GM20000 (cell line): ENCODE results near the gene RAB40B.

Experiments used
- DNase-seq: peaks from one replicate; pipeline ENCODE4 v3.0.0; 2012; ENCODE audit warnings: low spot score
- TF ChIP-seq, protein P1 (sequence below): IDR thresholded peaks from 2 replicates; pipeline ENCODE4 v1.5.1; 2012; ENCODE audit warnings: mild to moderate bottlenecking, control low read depth; ENCODE audit errors: extremely low read depth, missing control alignments

The RAB40B gene

DNA sequence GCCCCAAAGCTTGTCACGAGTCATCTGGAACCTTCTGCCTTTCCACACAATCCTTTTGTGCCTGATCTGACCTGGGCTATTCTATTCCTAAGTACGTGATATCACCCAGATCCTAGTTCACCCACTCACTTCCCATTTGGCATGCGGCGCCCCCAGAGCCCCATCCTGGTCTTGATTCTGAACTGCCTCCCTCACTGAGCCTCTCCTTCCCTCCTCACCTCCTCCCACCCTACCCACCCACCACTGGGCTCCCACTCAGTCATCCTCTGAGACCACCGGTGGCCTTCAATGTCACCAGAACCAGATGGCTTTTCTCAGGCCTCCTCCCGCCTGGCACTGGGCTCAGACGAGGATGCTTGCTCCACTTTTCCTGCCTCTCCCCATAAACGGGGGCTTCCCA lies 68.8 kb downstream of the RAB40B start:
- DNase-seq = no peak
- TF ChIP-seq, protein P1, sequence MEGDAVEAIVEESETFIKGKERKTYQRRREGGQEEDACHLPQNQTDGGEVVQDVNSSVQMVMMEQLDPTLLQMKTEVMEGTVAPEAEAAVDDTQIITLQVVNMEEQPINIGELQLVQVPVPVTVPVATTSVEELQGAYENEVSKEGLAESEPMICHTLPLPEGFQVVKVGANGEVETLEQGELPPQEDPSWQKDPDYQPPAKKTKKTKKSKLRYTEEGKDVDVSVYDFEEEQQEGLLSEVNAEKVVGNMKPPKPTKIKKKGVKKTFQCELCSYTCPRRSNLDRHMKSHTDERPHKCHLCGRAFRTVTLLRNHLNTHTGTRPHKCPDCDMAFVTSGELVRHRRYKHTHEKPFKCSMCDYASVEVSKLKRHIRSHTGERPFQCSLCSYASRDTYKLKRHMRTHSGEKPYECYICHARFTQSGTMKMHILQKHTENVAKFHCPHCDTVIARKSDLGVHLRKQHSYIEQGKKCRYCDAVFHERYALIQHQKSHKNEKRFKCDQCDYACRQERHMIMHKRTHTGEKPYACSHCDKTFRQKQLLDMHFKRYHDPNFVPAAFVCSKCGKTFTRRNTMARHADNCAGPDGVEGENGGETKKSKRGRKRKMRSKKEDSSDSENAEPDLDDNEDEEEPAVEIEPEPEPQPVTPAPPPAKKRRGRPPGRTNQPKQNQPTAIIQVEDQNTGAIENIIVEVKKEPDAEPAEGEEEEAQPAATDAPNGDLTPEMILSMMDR = no peak

DNA sequence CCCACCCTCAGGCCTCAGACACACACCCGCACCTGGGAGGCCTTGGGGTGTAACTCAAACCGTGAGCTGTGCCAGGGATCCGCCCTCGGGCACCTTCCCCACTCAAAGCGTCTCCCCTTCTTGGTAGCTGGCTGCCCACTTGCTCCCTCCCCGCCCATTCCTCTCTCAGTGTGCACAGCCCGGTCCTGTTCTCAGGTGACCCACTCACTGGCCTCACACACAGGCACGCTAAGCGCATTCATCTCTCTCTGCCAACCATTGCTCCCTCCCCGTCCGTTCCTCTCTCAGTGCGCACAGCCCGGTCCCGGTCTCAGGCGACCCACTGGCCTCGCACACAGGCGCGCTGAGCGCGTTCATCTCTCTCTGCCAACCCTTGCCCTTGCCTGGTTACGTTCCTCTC lies 71.1 kb downstream of the RAB40B start:
- no peak for DNase-seq
- TF ChIP-seq, protein P1 = no peak

DNA sequence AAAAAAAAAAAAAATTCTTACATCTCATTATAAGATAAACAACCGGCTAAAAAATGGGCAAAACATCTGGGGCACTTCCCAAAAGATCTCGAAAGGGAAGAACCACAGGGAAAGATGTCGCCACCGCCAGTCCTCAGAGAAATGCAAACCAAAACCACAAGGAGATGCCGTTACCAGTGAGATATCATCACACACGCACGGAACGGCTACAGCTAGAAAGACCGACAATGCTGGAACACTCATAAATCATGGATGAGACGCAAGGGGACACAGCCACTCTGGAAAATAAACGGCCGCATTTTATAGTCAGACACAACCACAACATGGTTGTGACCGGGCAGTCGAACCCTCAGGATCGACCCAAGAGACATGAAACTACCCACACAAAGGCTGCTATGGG lies 74.8 kb downstream of the RAB40B start:
- DNase-seq = no peak
- TF ChIP-seq, protein P1 = no peak

DNA sequence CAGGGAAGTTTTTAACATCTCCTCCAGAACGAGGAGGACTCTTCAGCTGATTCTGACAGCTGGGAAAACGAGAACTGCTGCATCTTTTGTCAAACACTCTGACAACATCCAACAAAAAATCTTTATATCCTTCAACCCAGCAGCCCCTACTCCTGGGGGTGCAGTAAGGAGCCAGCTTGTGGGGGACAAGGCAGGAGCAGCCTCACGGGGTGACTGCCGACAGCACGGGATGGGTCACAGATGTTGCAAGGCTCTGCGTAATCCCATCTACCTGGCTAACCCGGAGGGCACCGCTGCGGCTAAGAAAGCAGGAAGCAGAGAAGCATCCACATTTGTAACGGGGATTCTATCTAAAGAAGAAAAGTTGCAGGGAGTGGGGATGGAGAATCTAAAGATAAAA lies 78.9 kb downstream of the RAB40B start:
- TF ChIP-seq, protein P1 = no peak
- no peak for DNase-seq

DNA sequence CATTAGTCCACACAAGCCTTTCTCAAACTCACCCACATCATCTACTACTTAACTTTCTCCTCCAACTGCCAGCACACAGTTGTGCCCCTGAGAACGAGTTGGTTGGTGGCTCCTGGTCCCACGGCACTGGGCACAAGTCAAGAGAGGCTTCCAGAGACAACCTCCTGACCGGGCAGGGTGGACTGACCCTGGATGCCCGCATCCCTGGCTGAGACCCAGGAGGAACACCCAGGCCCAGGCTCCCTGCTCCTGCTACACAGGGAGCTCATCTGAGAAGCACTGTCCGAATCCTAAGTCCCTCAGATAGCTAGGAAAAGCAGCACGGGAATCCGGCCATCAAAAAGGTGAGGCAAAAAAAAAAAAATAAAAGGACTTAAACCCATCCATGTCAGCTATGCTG lies 79.3 kb downstream of the RAB40B start:
- no peak for DNase-seq
- TF ChIP-seq, protein P1 = no peak

DNA sequence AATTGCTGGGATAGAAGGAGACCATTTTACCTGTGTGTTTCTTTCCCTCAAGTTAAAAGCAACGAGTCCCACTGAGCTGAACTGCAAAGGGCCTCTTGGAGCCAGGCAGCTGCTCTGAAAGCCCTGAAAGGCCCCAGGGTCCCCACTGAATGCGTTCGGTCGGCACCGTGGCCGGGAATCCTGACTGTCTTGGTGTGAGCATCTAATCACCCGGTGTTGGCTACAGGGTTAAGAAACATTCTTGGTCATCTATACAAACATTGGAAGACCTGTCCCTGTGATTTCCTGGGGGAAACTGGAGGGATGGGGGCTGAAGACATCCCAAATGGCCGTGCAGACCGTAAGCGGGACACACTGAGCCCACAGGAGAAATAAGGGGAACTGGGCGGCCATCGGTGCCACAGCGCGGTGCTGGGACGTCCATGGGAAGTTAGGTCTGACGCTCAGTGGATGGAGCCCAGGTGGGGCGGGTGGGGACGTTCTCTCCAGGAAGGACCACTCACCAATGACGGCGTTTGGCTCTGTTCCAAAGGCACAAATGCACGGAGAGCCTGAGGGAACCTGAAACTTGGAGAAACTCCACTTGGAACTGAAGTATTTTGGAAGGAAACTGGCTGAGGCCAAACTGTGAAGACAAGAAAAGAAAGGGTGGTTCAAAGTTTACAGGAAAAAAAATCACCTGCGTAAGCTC lies 82.3 kb downstream of the RAB40B start:
- TF ChIP-seq, protein P1 = no peak
- no peak for DNase-seq

DNA sequence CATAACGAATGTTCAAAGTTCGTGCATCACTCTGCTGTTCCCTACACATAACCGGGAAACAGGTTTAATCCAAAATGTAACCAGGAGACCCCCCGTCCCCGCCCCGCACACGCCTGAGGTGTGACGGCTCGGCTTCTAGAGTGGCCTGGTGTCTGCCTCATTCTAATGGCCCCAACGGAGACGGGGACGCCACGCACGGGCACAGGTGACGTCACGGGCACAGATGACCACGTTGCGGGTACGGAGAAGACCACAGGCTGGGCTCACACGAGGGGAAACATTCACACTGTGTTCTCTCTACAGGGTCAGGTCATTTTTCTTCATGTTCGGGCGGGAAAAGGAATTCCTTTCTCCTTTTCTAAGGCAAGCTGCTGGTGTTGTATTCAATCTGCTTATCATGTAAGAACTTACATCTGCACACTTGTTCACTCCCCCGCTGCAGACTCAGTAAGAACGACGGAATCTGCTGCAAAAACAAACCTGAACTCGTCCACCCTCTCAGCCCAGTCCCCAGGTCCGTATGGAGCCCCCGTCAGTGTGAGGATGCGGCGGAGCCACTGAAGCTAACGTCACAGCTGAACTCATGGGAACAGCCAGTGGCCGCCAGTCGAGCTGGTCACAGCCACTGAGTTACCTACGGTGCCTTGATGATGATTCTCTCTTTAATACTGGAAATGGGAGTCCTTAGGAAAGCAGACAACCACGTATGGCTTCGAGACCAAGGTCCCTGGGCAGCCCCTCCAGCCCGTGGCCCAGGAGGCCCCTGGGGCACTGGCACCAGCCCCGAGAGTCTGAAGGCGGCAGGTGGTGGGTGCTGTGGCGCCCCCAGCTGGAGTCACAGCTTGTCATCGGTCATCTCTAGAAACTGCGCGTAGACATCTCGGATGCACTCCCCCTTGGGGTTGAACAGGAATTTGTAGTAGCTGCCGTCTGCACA lies 83.1 kb downstream of the RAB40B start:
- DNase-seq = no peak
- TF ChIP-seq, protein P1 = peak; percentile 16
